Body of pancreas (tissue), 4 donors: ENCODE results near the gene LSM4. TPM values are rescaled to one million over a fixed set of nuclear protein-coding genes. Genes with fewer than 3 reads are reported as not detected.

Experiments
- ATAC-seq: fragments of 150-250 bp; one replicate; pipeline ENCODE4 v1.9.1; 2016
- DNase-seq, 4 donors: peaks; one replicate each; pipeline ENCODE4 v3.0.0-alpha.2; 2019
- H3K27ac ChIP-seq, 4 donors: fragments of 200-600 bp; sonication (generic); 1 replicate in 3 of 4; 2 replicates in 1 of 4; pipeline versions ENCODE4 v1.5.1 to v1.6.1; 2016 to 2019; ENCODE audit warnings: mild to moderate bottlenecking in 1 of 4, mixed read lengths in 1 of 4, moderate library complexity in 1 of 4
- H3K27me3 ChIP-seq, 2 donors: fragments of 200-600 bp; sonication (generic); one replicate each; pipeline ENCODE4 v1.6.0; 2016; ENCODE audit warnings: mild to moderate bottlenecking in 1 of 2
- H3K36me3 ChIP-seq, 2 donors: fragments of 200-600 bp; sonication (generic); replicated peaks in 1 of 2; 2 replicates each; pipeline ENCODE4 v1.5.1; 2016; ENCODE audit warnings: low read depth in 2 of 2; ENCODE audit not compliant: insufficient read depth in 1 of 2
- H3K4me1 ChIP-seq: fragments of 200-600 bp; sonication (generic); one replicate; pipeline ENCODE4 v1.6.0; 2016
- H3K4me3 ChIP-seq, 2 donors: fragments of 200-600 bp; sonication (generic); 1 replicate in 1 of 2; 2 replicates in 1 of 2; pipeline ENCODE4 v1.5.1; 2016 to 2019
- H3K9me3 ChIP-seq, 3 donors: fragments of 200-600 bp; sonication (generic); 1 replicate in 2 of 3; 2 replicates in 1 of 3; pipeline ENCODE4 v1.5.1; 2016
- CTCF ChIP-seq, 7 experiments: fragments of 450-650 bp in 4 of 7; fragments of 200-600 bp in 3 of 7; sonication (generic) in 3 of 7; IDR thresholded peaks; one replicate each; pipeline ENCODE4 v1.5.1; 2016 to 2019; ENCODE audit warnings: antibody characterized with exemption in 7 of 7
- POLR2A ChIP-seq, 3 donors: fragments of 450-650 bp; IDR thresholded peaks; one replicate each; pipeline ENCODE4 v1.6.1; 2016; ENCODE audit warnings: antibody characterized with exemption in 3 of 3, mild to moderate bottlenecking in 2 of 3
- WGBS, 2 donors: methylation state at CpG; one replicate each; pipeline ENCODE4 v1.1.5; 2017; 5-methylcytosine and 5-hydroxymethylcytosine counted together
- intact Hi-C: fragments of 100-400 bp; cut with DNase I; formaldehyde crosslinking; loops from one replicate; pipeline ENCODE4 v1.15.1; 2023
- total RNA-seq, 2 donors: library from RNA; depleted of rRNA; stranded (reverse); fragments of >200 nt; gene quantifications; one replicate each; pipeline ENCODE4 v1.1.0, GENCODE V29; 2016

The LSM4 gene
- total RNA-seq, 2 donors from 2014 or later = 45.7 to 94.6 TPM

GRCh38 chr19:18348171-18348570 lies 25.3 kb upstream of the LSM4 start:
- TF ChIP-seq CTCF (IDR thresholded peaks at IDR 0.05) (no peak), POLR2A (IDR thresholded peaks at IDR 0.05) (no peak)
- DNase-seq (no peak), ATAC-seq (no peak)
- H3K27ac ChIP-seq = no peak overlapping the region
- H3K4me3 ChIP-seq = no peak overlapping the region
- no peaks in the 10 kb centered on the region for H3K27me3 ChIP-seq
- H3K9me3 ChIP-seq = no peaks in the 10 kb centered on the region
- intact Hi-C loops = loop anchor here (5.0 kb wide), 1 partner anchor 64 kb away; no protein-coding TSS in a partner anchor
- no peaks in the 10 kb centered on the region for H3K4me1 ChIP-seq
- 80 to 90% methylated on average over 6 to 16 of the region's 17 CpGs for WGBS, 2 donors
- H3K36me3 ChIP-seq = no peaks in the 10 kb centered on the region

GRCh38 chr19:18346091-18346490 lies 23.2 kb upstream of the LSM4 start:
- Histone ChIP-seq H3K4me3 (no peak overlapping the region), H3K9me3 (no peaks in the 10 kb centered on the region), H3K36me3 (no peaks in the 10 kb centered on the region), H3K4me1 (peaks cover 16% of the 10 kb centered on the region), H3K27ac (no peak overlapping the region), H3K27me3 (no peaks in the 10 kb centered on the region)
- 80 to 83% methylated on average over 6 to 8 of the region's 8 CpGs for WGBS, 2 donors
- ATAC-seq (no peak), DNase-seq (no peak)
- TF ChIP-seq CTCF (IDR thresholded peaks at IDR 0.05) (no peak), POLR2A (IDR thresholded peaks at IDR 0.05) (no peak)
- intact Hi-C loops = loop anchor here (5.0 kb wide), 1 partner anchor 66 kb away; no protein-coding TSS in a partner anchor

GRCh38 chr19:18345296-18345695 lies 22.4 kb upstream of the LSM4 start:
- DNase-seq = no peak
- WGBS, 2 donors = 92 to 97% methylated on average over 6 of the region's 6 CpGs
- intact Hi-C loops = loop anchor here (5.0 kb wide), 1 partner anchor 67 kb away; no protein-coding TSS in a partner anchor

GRCh38 chr19:18344582-18344950 lies 21.7 kb upstream of the LSM4 start:
- H3K27ac ChIP-seq = no peak overlapping the region
- no peaks in the 10 kb centered on the region for H3K27me3 ChIP-seq
- intact Hi-C loops = no loop called here
- TF ChIP-seq CTCF (IDR thresholded peaks at IDR 0.05) (no peak), POLR2A (IDR thresholded peaks at IDR 0.05) (no peak)
- DNase-seq (no peak), ATAC-seq (no peak)
- no peaks in the 10 kb centered on the region for H3K9me3 ChIP-seq
- 75 to 77% methylated on average over 13 of the region's 13 CpGs for WGBS, 2 donors
- no peaks in the 10 kb centered on the region for H3K36me3 ChIP-seq
- peaks cover 23% of the 10 kb centered on the region for H3K4me1 ChIP-seq
- no peak overlapping the region for H3K4me3 ChIP-seq

More at GRCh38 chr19:18345296-18345695, 22.4 kb upstream of the LSM4 start:
- H3K4me1 ChIP-seq = peaks cover 17% of the 10 kb centered on the region
- ATAC-seq = no peak
- H3K36me3 ChIP-seq = no peaks in the 10 kb centered on the region
- no peak overlapping the region for H3K4me3 ChIP-seq
- H3K9me3 ChIP-seq = no peaks in the 10 kb centered on the region
- no peak overlapping the region for H3K27ac ChIP-seq
- TF ChIP-seq CTCF (IDR thresholded peaks at IDR 0.05) (no peak), POLR2A (IDR thresholded peaks at IDR 0.05) (no peak)
- no peaks in the 10 kb centered on the region for H3K27me3 ChIP-seq

- Histone ChIP-seq H3K9me3 (no peaks in the 10 kb centered on the region), H3K27ac (no peak overlapping the region), H3K4me1 (peaks cover 32% of the 10 kb centered on the region), H3K27me3 (no peaks in the 10 kb centered on the region), H3K4me3 (no peak overlapping the region), H3K36me3 (no peaks in the 10 kb centered on the region)
- WGBS, 2 donors = 62 to 72% methylated on average over 8 of the region's 8 CpGs
- no peak for TF ChIP-seq CTCF (IDR thresholded peaks at IDR 0.05)
- no peak for TF ChIP-seq POLR2A (IDR thresholded peaks at IDR 0.05)
- DNase-seq (no peak), ATAC-seq (no peak)
- intact Hi-C loops = no loop called here
Observed at GRCh38 chr19:18342090-18342632, 19.3 kb upstream of the LSM4 start.
